ENCODE measurements around the gene ZNF597.

The ZNF597 gene

DNA sequence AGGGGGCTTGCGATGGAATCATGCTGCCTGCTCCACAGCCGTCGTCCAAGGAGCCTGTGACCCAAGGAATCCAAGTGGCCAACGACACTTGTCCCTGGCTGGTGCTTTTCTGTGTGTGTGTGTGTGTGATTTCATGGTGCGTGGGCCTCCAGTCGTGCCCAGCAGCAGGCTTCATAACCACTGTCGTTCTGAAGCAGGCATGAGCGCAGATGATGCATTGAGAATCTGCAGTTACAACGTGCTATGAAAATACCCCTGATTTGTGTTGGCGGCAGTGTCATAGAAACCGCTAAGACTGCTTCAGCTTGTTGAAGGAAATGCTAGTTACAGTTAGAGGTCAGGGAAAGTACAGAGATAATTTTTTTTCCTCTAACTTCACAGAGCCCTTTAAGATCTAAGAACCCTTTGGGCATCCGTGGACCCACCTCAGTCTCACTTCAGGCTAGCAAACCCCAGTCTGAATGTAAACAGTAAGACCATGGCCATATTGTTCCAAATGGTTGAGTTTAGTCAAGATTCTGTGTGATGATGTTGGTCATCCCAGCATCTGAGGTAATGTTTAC is 36.4 kb upstream of the ZNF597 start:
- H3K36me3 ChIP-seq (replicated peaks; ENCODE audit: insufficient read depth, low read length) = 0 out of 2 replicates have a peak, but pooled peaks cover 1% of the 10 kb centered on the region
- H3K27me3 ChIP-seq (replicated peaks; ENCODE audit: insufficient read depth, low read length) = no peaks in the 10 kb centered on the region
- H3K9ac ChIP-seq (ENCODE audit: low read length) = no peak overlapping the region
- H3K9me3 ChIP-seq (replicated peaks; ENCODE audit: insufficient read depth, low read length) = no peaks in the 10 kb centered on the region
- no peaks in the 10 kb centered on the region for H4K20me1 ChIP-seq (ENCODE audit: insufficient read depth, low read length)
- no peaks in the 10 kb centered on the region for H3K4me1 ChIP-seq (ENCODE audit: low read length)
- TF ChIP-seq, protein P1, sequence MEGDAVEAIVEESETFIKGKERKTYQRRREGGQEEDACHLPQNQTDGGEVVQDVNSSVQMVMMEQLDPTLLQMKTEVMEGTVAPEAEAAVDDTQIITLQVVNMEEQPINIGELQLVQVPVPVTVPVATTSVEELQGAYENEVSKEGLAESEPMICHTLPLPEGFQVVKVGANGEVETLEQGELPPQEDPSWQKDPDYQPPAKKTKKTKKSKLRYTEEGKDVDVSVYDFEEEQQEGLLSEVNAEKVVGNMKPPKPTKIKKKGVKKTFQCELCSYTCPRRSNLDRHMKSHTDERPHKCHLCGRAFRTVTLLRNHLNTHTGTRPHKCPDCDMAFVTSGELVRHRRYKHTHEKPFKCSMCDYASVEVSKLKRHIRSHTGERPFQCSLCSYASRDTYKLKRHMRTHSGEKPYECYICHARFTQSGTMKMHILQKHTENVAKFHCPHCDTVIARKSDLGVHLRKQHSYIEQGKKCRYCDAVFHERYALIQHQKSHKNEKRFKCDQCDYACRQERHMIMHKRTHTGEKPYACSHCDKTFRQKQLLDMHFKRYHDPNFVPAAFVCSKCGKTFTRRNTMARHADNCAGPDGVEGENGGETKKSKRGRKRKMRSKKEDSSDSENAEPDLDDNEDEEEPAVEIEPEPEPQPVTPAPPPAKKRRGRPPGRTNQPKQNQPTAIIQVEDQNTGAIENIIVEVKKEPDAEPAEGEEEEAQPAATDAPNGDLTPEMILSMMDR (IDR thresholded peaks at IDR 0.05; ENCODE audit: low read length) = no peak
- no peak for TF ChIP-seq EZH2 (optimal IDR thresholded peaks at IDR 0.05; ENCODE audit: low read depth, low read length)
- TF ChIP-seq EZH2phosphoT487 (IDR thresholded peaks at IDR 0.05; ENCODE audit: low read length) = no peak
- H3K4me2 ChIP-seq (ENCODE audit: low read depth, low read length) = no peak overlapping the region
- no peak overlapping the region for H3K4me3 ChIP-seq (ENCODE audit: low read length)
- H3K9me2 ChIP-seq (replicated peaks; ENCODE audit: insufficient read depth, low read length) = no peaks in the 10 kb centered on the region
- no peaks in the 10 kb centered on the region for H3F3A ChIP-seq (ENCODE audit: insufficient read depth, low read length)
- H3K27ac ChIP-seq (ENCODE audit: low read length) = no peak overlapping the region
- H2AFZ ChIP-seq (ENCODE audit: low read length) = no peak overlapping the region
- peaks cover 29% of the 10 kb centered on the region for H3K79me2 ChIP-seq (ENCODE audit: low read length)
- no peak for DNase-seq

DNA sequence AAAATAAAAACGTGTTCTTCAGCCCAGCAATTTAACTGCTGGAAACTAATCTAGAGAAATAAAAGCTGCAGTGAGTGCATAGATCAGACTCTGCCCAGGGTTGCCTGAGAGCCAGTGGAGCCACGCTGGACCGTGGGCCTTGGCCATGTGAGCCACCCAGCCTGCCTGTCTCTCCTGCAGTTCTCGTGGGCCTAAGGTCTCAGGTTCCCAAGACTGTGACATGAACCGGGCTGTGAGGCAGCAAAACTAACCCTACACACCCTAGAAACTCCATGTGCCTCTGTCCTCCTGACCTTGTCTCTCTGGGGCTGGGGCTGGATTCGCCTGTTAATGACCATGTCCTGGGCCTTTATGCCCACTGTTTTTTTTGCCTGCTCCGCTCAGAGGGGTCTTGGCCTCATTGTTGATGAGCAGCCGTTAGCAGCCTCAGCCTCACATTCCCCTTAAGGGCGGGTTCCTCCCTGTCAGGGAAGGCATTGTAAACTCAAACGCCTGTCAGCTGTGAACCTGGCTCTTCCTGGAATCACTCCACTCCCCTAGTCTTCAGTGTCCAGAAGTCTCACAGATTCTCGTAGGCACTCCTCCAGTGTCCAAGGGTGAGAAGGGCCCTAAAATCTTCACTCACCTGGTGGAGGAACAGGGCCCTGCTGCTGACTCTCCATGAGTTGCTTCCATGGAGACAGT is 35.1 kb upstream of the ZNF597 start:
- H3K9me2 ChIP-seq (replicated peaks; ENCODE audit: insufficient read depth, low read length) = no peaks in the 10 kb centered on the region
- TF ChIP-seq EZH2 (optimal IDR thresholded peaks at IDR 0.05; ENCODE audit: low read depth, low read length) = no peak
- TF ChIP-seq, protein P1 (IDR thresholded peaks at IDR 0.05; ENCODE audit: low read length) = no peak
- TF ChIP-seq EZH2phosphoT487 (IDR thresholded peaks at IDR 0.05; ENCODE audit: low read length) = no peak

GRCh38 chr16:3476409-3476808 is 33.1 kb upstream of the ZNF597 start:
- H2AFZ ChIP-seq (ENCODE audit: low read length) = no peak overlapping the region
- no peaks in the 10 kb centered on the region for H3K9me3 ChIP-seq (replicated peaks; ENCODE audit: insufficient read depth, low read length)
- TF ChIP-seq, protein P1 (IDR thresholded peaks at IDR 0.05; ENCODE audit: low read length) = no peak
- TF ChIP-seq EZH2phosphoT487 (IDR thresholded peaks at IDR 0.05; ENCODE audit: low read length) = no peak
- no peak for TF ChIP-seq EZH2 (optimal IDR thresholded peaks at IDR 0.05; ENCODE audit: low read depth, low read length)
- no peaks in the 10 kb centered on the region for H3F3A ChIP-seq (ENCODE audit: insufficient read depth, low read length)
- H3K4me3 ChIP-seq (ENCODE audit: low read length) = no peak overlapping the region
- H3K79me2 ChIP-seq (ENCODE audit: low read length) = peaks cover 62% of the 10 kb centered on the region
- no peak overlapping the region for H3K9ac ChIP-seq (ENCODE audit: low read length)
- no peaks in the 10 kb centered on the region for H3K36me3 ChIP-seq (replicated peaks; ENCODE audit: insufficient read depth, low read length)
- no peaks in the 10 kb centered on the region for H4K20me1 ChIP-seq (ENCODE audit: insufficient read depth, low read length)
- DNase-seq = no peak
- H3K4me1 ChIP-seq (ENCODE audit: low read length) = no peaks in the 10 kb centered on the region
- no peak overlapping the region for H3K27ac ChIP-seq (ENCODE audit: low read length)
- no peaks in the 10 kb centered on the region for H3K9me2 ChIP-seq (replicated peaks; ENCODE audit: insufficient read depth, low read length)
- no peaks in the 10 kb centered on the region for H3K27me3 ChIP-seq (replicated peaks; ENCODE audit: insufficient read depth, low read length)
- no peak overlapping the region for H3K4me2 ChIP-seq (ENCODE audit: low read depth, low read length)

More for the DNA sequence above, 35.1 kb upstream of the ZNF597 start:
- Histone ChIP-seq H3K27ac (ENCODE audit: low read length) (no peak overlapping the region), H3K27me3 (replicated peaks; ENCODE audit: insufficient read depth, low read length) (no peaks in the 10 kb centered on the region), H3K79me2 (ENCODE audit: low read length) (peaks cover 43% of the 10 kb centered on the region), H3K4me3 (ENCODE audit: low read length) (no peak overlapping the region), H4K20me1 (ENCODE audit: insufficient read depth, low read length) (no peaks in the 10 kb centered on the region), H2AFZ (ENCODE audit: low read length) (no peak overlapping the region), H3K4me1 (ENCODE audit: low read length) (no peaks in the 10 kb centered on the region), H3K4me2 (ENCODE audit: low read depth, low read length) (no peak overlapping the region), H3F3A (ENCODE audit: insufficient read depth, low read length) (no peaks in the 10 kb centered on the region), H3K36me3 (replicated peaks; ENCODE audit: insufficient read depth, low read length) (no peaks in the 10 kb centered on the region), H3K9ac (ENCODE audit: low read length) (no peak overlapping the region), H3K9me3 (replicated peaks; ENCODE audit: insufficient read depth, low read length) (no peaks in the 10 kb centered on the region)
- DNase-seq = no peak
